DMS79 (cell line): ENCODE data around the gene LCE1F.

ENCODE experiments used
- DNase-seq: peaks from one replicate; lab custom pipeline; 2025; lab: John Stamatoyannopoulos, UW

LCE1F gene

GRCh38 chr1:152774875-152775274, at the start of gene LCE1F:
LCE1F (plus strand) TSS chr1:152775140; CDS start chr1:152776372, 1,232 bp downstream.
- DNase-seq, result no peak

- no peak for DNase-seq
Measured at GRCh38 chr1:152725261-152725660, 49.7 kb upstream of the LCE1F start.

GRCh38 chr1:152728986-152729385, 46.0 kb upstream of the LCE1F start:
- no peak for DNase-seq

- DNase-seq, result no peak
Measured at GRCh38 chr1:152735648-152736047, 39.3 kb upstream of the LCE1F start.

GRCh38 chr1:152737997-152738396, 36.9 kb upstream of the LCE1F start:
- no peak for DNase-seq

GRCh38 chr1:152739841-152740240, 35.1 kb upstream of the LCE1F start:
- no peak for DNase-seq

GRCh38 chr1:152741656-152742055, 33.3 kb upstream of the LCE1F start:
- no peak for DNase-seq

GRCh38 chr1:152743371-152744145, 31.4 kb upstream of the LCE1F start:
- DNase-seq, result no peak

- no peak for DNase-seq
Measured at GRCh38 chr1:152745289-152745704, 29.6 kb upstream of the LCE1F start.

- no peak for DNase-seq
Measured at GRCh38 chr1:152745765-152746444, 29.0 kb upstream of the LCE1F start.

- DNase-seq, result no peak
Measured at GRCh38 chr1:152747831-152748230, 27.1 kb upstream of the LCE1F start.

GRCh38 chr1:152752225-152752624, 22.7 kb upstream of the LCE1F start:
- DNase-seq, result no peak

GRCh38 chr1:152753586-152753985, 21.4 kb upstream of the LCE1F start:
- no peak for DNase-seq

GRCh38 chr1:152756872-152757271, 18.1 kb upstream of the LCE1F start:
- no peak for DNase-seq

GRCh38 chr1:152757747-152758146, 17.2 kb upstream of the LCE1F start, which contains the start of gene KPRP:
KPRP (plus strand) TSS chr1:152758025; CDS start chr1:152759589, 1,564 bp downstream.
- DNase-seq, result no peak

- no peak for DNase-seq
Measured at GRCh38 chr1:152758636-152759035, 16.3 kb upstream of the LCE1F start.

GRCh38 chr1:152759453-152760173, 15.3 kb upstream of the LCE1F start:
- DNase-seq, result no peak

- DNase-seq, result no peak
Measured at GRCh38 chr1:152760551-152761190, 14.3 kb upstream of the LCE1F start.

GRCh38 chr1:152761609-152762213, 13.2 kb upstream of the LCE1F start:
- no peak for DNase-seq

- no peak for DNase-seq
Measured at GRCh38 chr1:152768847-152769533, 6.0 kb upstream of the LCE1F start.

GRCh38 chr1:152770411-152770810, 4.5 kb upstream of the LCE1F start:
- DNase-seq, result no peak
